ENCODE measurements around the gene FLNB. TPM values are rescaled to one million over a fixed set of nuclear protein-coding genes. Genes with fewer than 3 reads are reported as not detected.

Gene FLNB
- total RNA-seq, 1 experiment from 2014 or later = 127 TPM

DNA sequence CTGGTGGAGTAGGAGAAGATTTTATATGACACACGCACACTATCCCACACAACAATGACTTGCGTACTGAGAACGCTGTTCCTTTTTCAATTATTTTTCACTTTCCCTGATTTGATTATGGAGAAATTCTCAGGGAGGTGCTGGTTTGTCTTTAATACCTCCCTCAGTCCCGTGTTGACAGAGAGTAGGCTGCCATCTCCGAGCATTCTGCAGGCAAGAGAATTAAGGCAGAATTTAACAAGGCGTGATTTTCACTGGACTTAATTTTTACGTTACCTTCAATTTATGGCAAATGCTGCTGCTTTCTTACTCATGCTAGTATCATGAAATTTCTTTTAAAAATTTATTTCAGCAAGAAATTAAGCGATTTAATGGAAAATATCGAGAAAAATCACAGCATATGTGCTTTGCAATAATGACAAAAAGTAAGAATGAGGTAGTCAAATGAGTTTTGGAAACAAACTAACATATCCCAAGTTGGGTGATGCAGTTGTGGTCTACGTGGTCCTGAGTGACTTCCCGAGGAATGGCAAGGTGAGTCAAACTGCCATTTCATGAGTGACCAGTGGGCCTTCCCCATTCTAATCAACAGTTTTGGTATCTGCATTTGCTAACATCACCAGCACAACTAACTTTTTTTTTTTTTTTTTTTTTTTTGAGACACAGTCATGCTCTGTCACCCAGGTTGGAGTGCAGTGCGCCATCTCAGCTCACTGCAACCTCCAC is 185.6 kb downstream of the FLNB start:
- H3K36me3 Mint-ChIP-seq = no peaks in the 10 kb centered on the region
- ChIA-PET POLR2A (interaction anchor here (0.7 kb wide), 1 partner anchor 103 kb away, joined by 3 read pairs; no protein-coding TSS in a partner anchor), CTCF (interaction anchor here (1.0 to 1.9 kb wide), 3 partner anchors 23 to 113 kb away, joined by 4 to 5 read pairs (median 5); partner anchors contain the start of genes HTD2 and RPP14)
- H3K4me3 Mint-ChIP-seq = no peak overlapping the region
- H3K4me1 Mint-ChIP-seq = peaks cover 9% of the 10 kb centered on the region
- DNase-seq (ENCODE audit: low spot score) (no peak), ATAC-seq (no peak)
- no peaks in the 10 kb centered on the region for H3K9me3 Mint-ChIP-seq
- H3K27me3 Mint-ChIP-seq (ENCODE audit: low read depth) = no peaks in the 10 kb centered on the region
- H3K27ac Mint-ChIP-seq = no peak overlapping the region
- no peak for TF ChIP-seq ZBTB43 (CRISPR knock-in tag; IDR thresholded peaks at IDR 0.05)
- no peak for TF ChIP-seq NFYB (CRISPR knock-in tag; conservative IDR thresholded peaks at IDR 0.05; ENCODE audit: low read depth)
- TF ChIP-seq SMAD3 (CRISPR knock-in tag; IDR thresholded peaks at IDR 0.05; ENCODE audit: borderline replicate concordance) = no peak
- TF ChIP-seq ZBTB21 (CRISPR knock-in tag; IDR thresholded peaks at IDR 0.05; ENCODE audit: borderline replicate concordance) = no peak
- TF ChIP-seq TP53 (CRISPR knock-in tag; IDR thresholded peaks at IDR 0.05) = no peak
- no peak for TF ChIP-seq HMGA2 (CRISPR knock-in tag; IDR thresholded peaks at IDR 0.05)
- no peak for TF ChIP-seq NFE2L1 (CRISPR knock-in tag; IDR thresholded peaks at IDR 0.05)
- TF ChIP-seq FOXJ3 (CRISPR knock-in tag; IDR thresholded peaks at IDR 0.05; ENCODE audit: borderline replicate concordance) = no peak
- no peak for TF ChIP-seq EMX1 (CRISPR knock-in tag; IDR thresholded peaks at IDR 0.05)
- TF ChIP-seq NR2C2 (CRISPR knock-in tag; IDR thresholded peaks at IDR 0.05) = no peak
- no peak for TF ChIP-seq SMAD4 (CRISPR knock-in tag; IDR thresholded peaks at IDR 0.05)
- TF ChIP-seq TCF7 (CRISPR knock-in tag; IDR thresholded peaks at IDR 0.05; ENCODE audit: low read depth) = no peak
- TF ChIP-seq, protein P1, sequence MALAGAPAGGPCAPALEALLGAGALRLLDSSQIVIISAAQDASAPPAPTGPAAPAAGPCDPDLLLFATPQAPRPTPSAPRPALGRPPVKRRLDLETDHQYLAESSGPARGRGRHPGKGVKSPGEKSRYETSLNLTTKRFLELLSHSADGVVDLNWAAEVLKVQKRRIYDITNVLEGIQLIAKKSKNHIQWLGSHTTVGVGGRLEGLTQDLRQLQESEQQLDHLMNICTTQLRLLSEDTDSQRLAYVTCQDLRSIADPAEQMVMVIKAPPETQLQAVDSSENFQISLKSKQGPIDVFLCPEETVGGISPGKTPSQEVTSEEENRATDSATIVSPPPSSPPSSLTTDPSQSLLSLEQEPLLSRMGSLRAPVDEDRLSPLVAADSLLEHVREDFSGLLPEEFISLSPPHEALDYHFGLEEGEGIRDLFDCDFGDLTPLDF (CRISPR knock-in tag; IDR thresholded peaks at IDR 0.05) = no peak
- TF ChIP-seq ZNF232 (CRISPR knock-in tag; IDR thresholded peaks at IDR 0.05) = no peak
- TF ChIP-seq GTF2I (CRISPR knock-in tag; conservative IDR thresholded peaks at IDR 0.05) = no peak
- no peak for TF ChIP-seq CREB1 (CRISPR knock-in tag; IDR thresholded peaks at IDR 0.05)
- TF ChIP-seq SOX15 (CRISPR knock-in tag; IDR thresholded peaks at IDR 0.05) = no peak
- TF ChIP-seq ATF1 (CRISPR knock-in tag; IDR thresholded peaks at IDR 0.05) = no peak
- no peak for TF ChIP-seq NR3C1 (CRISPR knock-in tag; conservative IDR thresholded peaks at IDR 0.05; ENCODE audit: low read depth)

DNA sequence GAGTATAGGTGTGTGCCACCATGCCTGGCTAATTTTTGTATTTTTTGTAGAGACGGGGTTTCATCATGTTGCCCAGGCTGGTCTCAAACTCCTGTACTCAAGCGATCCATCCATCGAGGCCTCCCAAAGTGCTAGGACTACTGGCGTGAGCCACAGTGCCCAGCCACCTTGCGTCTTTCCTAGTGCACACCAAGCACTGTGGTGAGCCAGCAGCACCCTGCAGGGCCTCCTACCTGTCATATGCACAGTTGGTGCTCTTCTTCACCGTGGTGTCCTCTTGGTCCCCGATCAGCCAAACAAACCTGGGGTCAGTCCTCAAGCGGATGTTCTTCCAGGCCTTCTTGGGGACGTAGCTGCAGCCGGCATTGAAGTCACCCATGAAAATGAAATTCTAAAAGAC is 189.4 kb downstream of the FLNB start:
- Mint-ChIP-seq H3K4me3 (no peak overlapping the region), H3K9me3 (peaks cover 4% of the 10 kb centered on the region; the same call in 1 of the 2 replicates), H3K27me3 (ENCODE audit: low read depth) (no peaks in the 10 kb centered on the region), H3K4me1 (no peaks in the 10 kb centered on the region), H3K36me3 (no peaks in the 10 kb centered on the region), H3K27ac (no peak overlapping the region)
- CTCF ChIA-PET = interaction anchor here (1.3 to 2.7 kb wide), 3 partner anchors 10 to 109 kb away, joined by 3 to 15 read pairs (median 9); partner anchors contain the start of genes HTD2 and RPP14
- ATAC-seq = no peak
- no peak for TF ChIP-seq ELF4 (CRISPR knock-in tag; IDR thresholded peaks at IDR 0.05; ENCODE audit: low read depth)
- no peak for TF ChIP-seq SP1 (CRISPR knock-in tag; conservative IDR thresholded peaks at IDR 0.05)
- DNase-seq (ENCODE audit: low spot score) = no peak
- POLR2A ChIA-PET = no interaction called here

DNA sequence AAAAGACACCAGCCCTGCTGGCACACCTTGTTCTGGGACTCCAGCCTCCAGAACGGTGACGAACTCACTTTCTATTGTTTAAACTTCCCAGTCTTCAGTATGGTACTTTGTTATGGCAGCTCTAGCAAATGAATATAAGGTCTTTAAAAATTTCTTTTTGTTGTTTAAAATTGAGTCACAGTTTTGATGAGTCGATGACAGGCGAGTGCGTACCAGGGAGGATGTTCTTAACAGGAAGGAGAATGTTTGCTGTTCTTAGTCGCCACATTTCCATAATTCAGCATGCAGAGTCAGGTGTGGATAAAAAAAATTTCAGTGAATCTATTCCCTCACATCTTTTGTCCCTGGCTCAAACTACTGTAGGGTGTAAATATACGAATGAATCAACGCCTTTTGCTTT is 190.1 kb downstream of the FLNB start:
- Mint-ChIP-seq H3K4me3 (no peak overlapping the region), H3K27ac (no peak overlapping the region), H3K27me3 (ENCODE audit: low read depth) (no peaks in the 10 kb centered on the region), H3K36me3 (no peaks in the 10 kb centered on the region), H3K4me1 (no peaks in the 10 kb centered on the region), H3K9me3 (peaks cover 4% of the 10 kb centered on the region; the same call in 1 of the 2 replicates)
- CTCF ChIA-PET = interaction anchor here (2.7 kb wide), 1 partner anchor 11 kb away, joined by 15 read pairs; no protein-coding TSS in a partner anchor
- ATAC-seq (no peak), DNase-seq (ENCODE audit: low spot score) (no peak)
- POLR2A ChIA-PET = no interaction called here
- TF ChIP-seq, protein P2, sequence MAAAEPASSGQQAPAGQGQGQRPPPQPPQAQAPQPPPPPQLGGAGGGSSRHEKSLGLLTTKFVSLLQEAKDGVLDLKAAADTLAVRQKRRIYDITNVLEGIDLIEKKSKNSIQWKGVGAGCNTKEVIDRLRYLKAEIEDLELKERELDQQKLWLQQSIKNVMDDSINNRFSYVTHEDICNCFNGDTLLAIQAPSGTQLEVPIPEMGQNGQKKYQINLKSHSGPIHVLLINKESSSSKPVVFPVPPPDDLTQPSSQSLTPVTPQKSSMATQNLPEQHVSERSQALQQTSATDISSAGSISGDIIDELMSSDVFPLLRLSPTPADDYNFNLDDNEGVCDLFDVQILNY (CRISPR knock-in tag; IDR thresholded peaks at IDR 0.05) = no peak
- TF ChIP-seq ZNF219 (CRISPR knock-in tag; IDR thresholded peaks at IDR 0.05; ENCODE audit: borderline replicate concordance) (no peak), PRDM15 (CRISPR knock-in tag; IDR thresholded peaks at IDR 0.05) (no peak), NR2C2 (CRISPR knock-in tag; IDR thresholded peaks at IDR 0.05) (no peak), ATF1 (CRISPR knock-in tag; IDR thresholded peaks at IDR 0.05) (no peak)
- TF ChIP-seq, protein P3, sequence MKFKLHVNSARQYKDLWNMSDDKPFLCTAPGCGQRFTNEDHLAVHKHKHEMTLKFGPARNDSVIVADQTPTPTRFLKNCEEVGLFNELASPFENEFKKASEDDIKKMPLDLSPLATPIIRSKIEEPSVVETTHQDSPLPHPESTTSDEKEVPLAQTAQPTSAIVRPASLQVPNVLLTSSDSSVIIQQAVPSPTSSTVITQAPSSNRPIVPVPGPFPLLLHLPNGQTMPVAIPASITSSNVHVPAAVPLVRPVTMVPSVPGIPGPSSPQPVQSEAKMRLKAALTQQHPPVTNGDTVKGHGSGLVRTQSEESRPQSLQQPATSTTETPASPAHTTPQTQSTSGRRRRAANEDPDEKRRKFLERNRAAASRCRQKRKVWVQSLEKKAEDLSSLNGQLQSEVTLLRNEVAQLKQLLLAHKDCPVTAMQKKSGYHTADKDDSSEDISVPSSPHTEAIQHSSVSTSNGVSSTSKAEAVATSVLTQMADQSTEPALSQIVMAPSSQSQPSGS (CRISPR knock-in tag; IDR thresholded peaks at IDR 0.05; ENCODE audit: borderline replicate concordance, low read depth) = no peak
